ENCODE results near the gene MAML3.

Gene MAML3

GRCh38 chr4:139915037-139915436, 238.9 kb downstream of the MAML3 start:
- no peak for DNase-seq

- DNase-seq, result no peak
Measured at GRCh38 chr4:139913995-139914598, 239.9 kb downstream of the MAML3 start.

- no peak for DNase-seq
Measured at GRCh38 chr4:139913398-139913990, 240.5 kb downstream of the MAML3 start.

GRCh38 chr4:139912445-139912844, 241.5 kb downstream of the MAML3 start:
- DNase-seq, result no peak

- no peak for DNase-seq
Measured at GRCh38 chr4:139910106-139910505, 243.9 kb downstream of the MAML3 start.

- DNase-seq, result no peak
Measured at GRCh38 chr4:139908636-139909437, 245.1 kb downstream of the MAML3 start.

- DNase-seq, result no peak
Measured at GRCh38 chr4:139907001-139907809, 246.8 kb downstream of the MAML3 start.

GRCh38 chr4:139905489-139905888, 248.5 kb downstream of the MAML3 start:
- DNase-seq, result no peak

GRCh38 chr4:139904406-139904805, 249.6 kb downstream of the MAML3 start:
- DNase-seq, result no peak

GRCh38 chr4:139903845-139904244, 250.1 kb downstream of the MAML3 start:
- no peak for DNase-seq

- no peak for DNase-seq
Measured at GRCh38 chr4:139902321-139903320, 251.4 kb downstream of the MAML3 start.

- no peak for DNase-seq
Measured at GRCh38 chr4:139901531-139902320, 252.3 kb downstream of the MAML3 start.

GRCh38 chr4:139900964-139901376, 253.0 kb downstream of the MAML3 start:
- DNase-seq, result no peak

- DNase-seq, result no peak
Measured at GRCh38 chr4:139899346-139899745, 254.6 kb downstream of the MAML3 start.

GRCh38 chr4:139898293-139898692, 255.7 kb downstream of the MAML3 start:
- DNase-seq, result no peak

- DNase-seq, result no peak
Measured at GRCh38 chr4:139896091-139896604, 257.8 kb downstream of the MAML3 start.

GRCh38 chr4:139893801-139894200, 260.2 kb downstream of the MAML3 start:
- DNase-seq, result no peak

- no peak for DNase-seq
Measured at GRCh38 chr4:139892973-139893736, 260.8 kb downstream of the MAML3 start.

GRCh38 chr4:139890816-139891215, 263.2 kb downstream of the MAML3 start:
- no peak for DNase-seq

- no peak for DNase-seq
Measured at GRCh38 chr4:139889901-139890300, 264.1 kb downstream of the MAML3 start.

Measured in activated gamma-delta T cell treated with Interleukin-2 at 50 U/mL for 16 hours (primary cell).